HepG2 (cell line): ENCODE measurements around the gene ATG4B. TPM values are rescaled to one million over a fixed set of nuclear protein-coding genes. Genes with fewer than 3 reads are reported as not detected.

Experiments used
- AGO2 ChIP-seq: fragments of 200-400 bp; formaldehyde crosslinking; optimal IDR thresholded peaks from 2 replicates; pipeline ENCODE3; 2017; ENCODE audit warnings: mild to moderate bottlenecking, low read depth, low read length, moderate library complexity
- ATM ChIP-seq: fragments of 450-650 bp; IDR thresholded peaks from 2 replicates; pipeline ENCODE4 v1.7.1; 2017; ENCODE audit warnings: mild to moderate bottlenecking, borderline replicate concordance
- CEBPB ChIP-seq: IDR thresholded peaks from 2 replicates; pipeline ENCODE4 v1.6.1; 2011; ENCODE audit warnings: low read depth, low read length, improper control_type of control experiment, borderline replicate concordance
- CREM ChIP-seq, 2 experiments: sonication (generic) in 1 of 2; formaldehyde crosslinking in 1 of 2; IDR thresholded peaks; 2 replicates each; pipeline versions ENCODE4 v1.4.0 to v1.6.1; 2016 to 2020; ENCODE audit warnings: antibody characterized with exemption in 1 of 2, mild to moderate bottlenecking in 1 of 2, missing genetic modification reagents in 1 of 2
- FOXA3 ChIP-seq: IDR thresholded peaks from 2 replicates; pipeline ENCODE4 v1.6.1; 2016; ENCODE audit warnings: missing genetic modification reagents, missing compliant biosample characterization
- PITX1 ChIP-seq: sonication (generic); formaldehyde crosslinking; IDR thresholded peaks from 2 replicates; pipeline ENCODE4 v1.5.1; 2020; ENCODE audit warnings: mild to moderate bottlenecking, missing genetic modification reagents
- PTBP1 ChIP-seq: fragments of 200-400 bp; formaldehyde crosslinking; IDR thresholded peaks from 2 replicates; pipeline ENCODE4 v1.6.1; 2018; ENCODE audit warnings: low read length, low read depth; ENCODE audit not compliant: poor library complexity, severe bottlenecking
- RCOR2 ChIP-seq: IDR thresholded peaks from 2 replicates; pipeline ENCODE4 v1.6.1; 2016; ENCODE audit warnings: missing biosample characterization, missing genetic modification reagents
- SMC3 ChIP-seq: IDR thresholded peaks from 2 replicates; pipeline ENCODE4 v1.6.1; 2011; ENCODE audit warnings: low read length, improper control_type of control experiment
- SP140L ChIP-seq: sonication (generic); formaldehyde crosslinking; IDR thresholded peaks from 2 replicates; pipeline ENCODE4 v1.4.0; 2020; ENCODE audit warnings: missing genetic modification reagents, borderline replicate concordance
- SP5 ChIP-seq: IDR thresholded peaks from 2 replicates; pipeline ENCODE4 v1.6.1; 2016; ENCODE audit warnings: low read depth, borderline replicate concordance
- SRSF4 ChIP-seq: fragments of 200-400 bp; formaldehyde crosslinking; IDR thresholded peaks from one replicate; pipeline ENCODE4 v1.6.1; 2018; ENCODE audit warnings: mild to moderate bottlenecking, low read depth, low read length, moderate library complexity; ENCODE audit not compliant: poor library complexity, severe bottlenecking
- WIZ ChIP-seq: sonication (generic); formaldehyde crosslinking; IDR thresholded peaks from 2 replicates; pipeline ENCODE4 v1.5.1; 2020; ENCODE audit warnings: mild to moderate bottlenecking, missing genetic modification reagents
- ZBTB7B ChIP-seq: sonication (generic); formaldehyde crosslinking; IDR thresholded peaks from 2 replicates; pipeline ENCODE4 v1.4.0; 2020; ENCODE audit warnings: missing genetic modification reagents
- ZNF17 ChIP-seq: sonication (generic); formaldehyde crosslinking; IDR thresholded peaks from 2 replicates; pipeline ENCODE4 v1.5.0; 2020; ENCODE audit warnings: mild to moderate bottlenecking, missing genetic modification reagents
- ZNF253 ChIP-seq: sonication (generic); formaldehyde crosslinking; IDR thresholded peaks from 2 replicates; pipeline ENCODE4 v1.8.0; 2022; ENCODE audit warnings: mild to moderate bottlenecking, missing genetic modification reagents, borderline replicate concordance
- ZNF512 ChIP-seq: sonication (generic); formaldehyde crosslinking; IDR thresholded peaks from 2 replicates; pipeline ENCODE4 v1.4.0; 2020; ENCODE audit warnings: mild to moderate bottlenecking, missing genetic modification reagents
- ZNF558 ChIP-seq: sonication (generic); formaldehyde crosslinking; IDR thresholded peaks from 2 replicates; pipeline ENCODE4 v1.9.0; 2022; ENCODE audit warnings: mild to moderate bottlenecking, missing genetic modification reagents, borderline replicate concordance
- ZNF564 ChIP-seq: sonication (generic); formaldehyde crosslinking; IDR thresholded peaks from 2 replicates; pipeline ENCODE4 v1.8.1; 2023; ENCODE audit warnings: mild to moderate bottlenecking, missing genetic modification reagents
- ZNF615 ChIP-seq: sonication (generic); formaldehyde crosslinking; IDR thresholded peaks from 2 replicates; pipeline ENCODE4 v1.5.0; 2020; ENCODE audit warnings: mild to moderate bottlenecking, missing genetic modification reagents, borderline replicate concordance
- ZNF619 ChIP-seq: sonication (generic); formaldehyde crosslinking; IDR thresholded peaks from 2 replicates; pipeline ENCODE4 v1.4.0; 2020; ENCODE audit warnings: mild to moderate bottlenecking, missing genetic modification reagents
- ZNF780A ChIP-seq: sonication (generic); formaldehyde crosslinking; IDR thresholded peaks from 2 replicates; pipeline ENCODE4 v1.8.0; 2022; ENCODE audit warnings: mild to moderate bottlenecking, missing genetic modification reagents, moderate library complexity
- ZNF83 ChIP-seq: sonication (generic); formaldehyde crosslinking; IDR thresholded peaks from 2 replicates; pipeline ENCODE4 v1.4.0; 2020; ENCODE audit warnings: missing genetic modification reagents, mild to moderate bottlenecking, borderline replicate concordance
- polyA plus RNA-seq, 8 experiments: library from polyadenylated mRNA; depleted of rRNA in 3 of 8; stranded (reverse) in 7 of 8; unstranded in 1 of 8; fragments of >200 nt; fragmentation: Illumina TruSeq in 4 of 8; extraction: Trizol in 4 of 8; gene quantifications; 2 replicates each; pipeline versions ENCODE4 v1.2.1 to v1.2.3, GENCODE V29; 2011 to 2016; ENCODE audit warnings: low read depth in 4 of 8, missing spikeins in 1 of 8, mixed read lengths in 1 of 8; ENCODE audit not compliant: insufficient read depth in 1 of 8
- total RNA-seq, 5 experiments: library from RNA; depleted of rRNA; stranded (reverse); fragments of >200 nt; fragmentation: Illumina TruSeq; extraction: Trizol; gene quantifications; 2 replicates each; pipeline ENCODE4 v1.2.3, GENCODE V29; 2016; ENCODE audit warnings: low read depth in 1 of 5
- TF ChIP-seq, protein P1 (sequence below): sonication (generic); formaldehyde crosslinking; IDR thresholded peaks from 2 replicates; pipeline ENCODE4 v1.5.0; 2020; ENCODE audit warnings: missing genetic modification reagents
- TF ChIP-seq, protein P2 (sequence below): sonication (generic); formaldehyde crosslinking; conservative IDR thresholded peaks from 2 replicates; pipeline ENCODE4 v1.4.0; 2020; ENCODE audit warnings: missing genetic modification reagents

ATG4B gene
- total and polyA plus RNA-seq, 2 of the 13 experiments (the other 11 are each of a cell fraction or from before 2014, with no cell fraction given) = 95.5 to 239 TPM

- TF ChIP-seq AGO2 (peak; percentile 85), ZNF564 (CRISPR knock-in tag) (peak; percentile 76), PITX1 (CRISPR knock-in tag) (no peak), ZNF83 (CRISPR knock-in tag) (no peak; the same call in 1 of the 2 replicates), SMC3 (peak; percentile 16; the same call in 1 of the 2 replicates), FOXA3 (CRISPR knock-in tag) (peak; percentile 66), SP140L (CRISPR knock-in tag) (no peak), ZNF558 (CRISPR knock-in tag) (no peak), SP5 (CRISPR knock-in tag) (peak; percentile 98), PTBP1 (no peak), ZNF512 (no peak), CEBPB (no peak), WIZ (CRISPR knock-in tag) (0 out of 2 replicates have a peak, but pooled peaks have one; percentile 88), ZBTB7B (CRISPR knock-in tag) (peak; percentile 85), RCOR2 (CRISPR knock-in tag) (0 out of 2 replicates have a peak, but pooled peaks have one; percentile 23), SRSF4 (no peak), ATM (no peak), CREM (IDR thresholded peaks at IDR 0.05) (no peak), CREM (CRISPR knock-in tag; IDR thresholded peaks at IDR 0.05) (no peak), ZNF780A (CRISPR knock-in tag) (no peak), ZNF615 (CRISPR knock-in tag) (no peak), ZNF253 (no peak; the same call in 1 of the 2 replicates), ZNF619 (peak; percentile 46; the same call in 1 of the 2 replicates), ZNF17 (CRISPR knock-in tag) (no peak)
- TF ChIP-seq, protein P1, sequence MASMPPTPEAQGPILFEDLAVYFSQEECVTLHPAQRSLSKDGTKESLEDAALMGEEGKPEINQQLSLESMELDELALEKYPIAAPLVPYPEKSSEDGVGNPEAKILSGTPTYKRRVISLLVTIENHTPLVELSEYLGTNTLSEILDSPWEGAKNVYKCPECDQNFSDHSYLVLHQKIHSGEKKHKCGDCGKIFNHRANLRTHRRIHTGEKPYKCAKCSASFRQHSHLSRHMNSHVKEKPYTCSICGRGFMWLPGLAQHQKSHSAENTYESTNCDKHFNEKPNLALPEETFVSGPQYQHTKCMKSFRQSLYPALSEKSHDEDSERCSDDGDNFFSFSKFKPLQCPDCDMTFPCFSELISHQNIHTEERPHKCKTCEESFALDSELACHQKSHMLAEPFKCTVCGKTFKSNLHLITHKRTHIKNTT (CRISPR knock-in tag) = no peak
- TF ChIP-seq, protein P2, sequence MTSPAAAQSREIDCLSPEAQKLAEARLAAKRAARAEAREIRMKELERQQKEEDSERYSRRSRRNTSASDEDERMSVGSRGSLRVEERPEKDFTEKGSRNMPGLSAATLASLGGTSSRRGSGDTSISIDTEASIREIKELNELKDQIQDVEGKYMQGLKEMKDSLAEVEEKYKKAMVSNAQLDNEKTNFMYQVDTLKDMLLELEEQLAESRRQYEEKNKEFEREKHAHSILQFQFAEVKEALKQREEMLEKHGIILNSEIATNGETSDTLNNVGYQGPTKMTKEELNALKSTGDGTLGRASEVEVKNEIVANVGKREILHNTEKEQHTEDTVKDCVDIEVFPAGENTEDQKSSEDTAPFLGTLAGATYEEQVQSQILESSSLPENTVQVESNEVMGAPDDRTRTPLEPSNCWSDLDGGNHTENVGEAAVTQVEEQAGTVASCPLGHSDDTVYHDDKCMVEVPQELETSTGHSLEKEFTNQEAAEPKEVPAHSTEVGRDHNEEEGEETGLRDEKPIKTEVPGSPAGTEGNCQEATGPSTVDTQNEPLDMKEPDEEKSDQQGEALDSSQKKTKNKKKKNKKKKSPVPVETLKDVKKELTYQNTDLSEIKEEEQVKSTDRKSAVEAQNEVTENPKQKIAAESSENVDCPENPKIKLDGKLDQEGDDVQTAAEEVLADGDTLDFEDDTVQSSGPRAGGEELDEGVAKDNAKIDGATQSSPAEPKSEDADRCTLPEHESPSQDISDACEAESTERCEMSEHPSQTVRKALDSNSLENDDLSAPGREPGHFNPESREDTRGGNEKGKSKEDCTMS (CRISPR knock-in tag) = no peak
Observed at GRCh38 chr2:241609859-241610793, 27.4 kb upstream of the ATG4B start (continued).
